ENCODE data around the gene RAB6B.

RAB6B gene

DNA sequence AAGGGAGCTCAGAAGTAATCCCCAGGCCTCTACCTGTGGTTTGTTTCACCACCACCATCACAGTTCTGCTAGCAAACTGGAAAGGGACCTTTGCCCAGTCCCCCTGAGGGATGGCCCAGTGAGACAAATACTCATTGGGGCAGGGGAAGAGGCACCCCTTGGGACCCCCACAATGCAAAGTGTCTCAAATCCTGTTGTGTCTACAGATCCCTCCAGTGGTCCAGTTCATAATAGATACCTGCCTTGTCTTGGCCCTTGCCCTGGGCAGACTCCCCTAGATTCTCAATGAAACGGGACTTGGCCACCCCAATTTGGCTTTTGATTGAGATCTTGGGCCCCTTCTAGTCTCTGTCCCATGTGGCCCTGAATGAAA lies 43.8 kb upstream of the RAB6B start:
- Histone ChIP-seq H3K4me1 (ENCODE audit: insufficient read depth, insufficient read length) (peaks cover 19% of the 10 kb centered on the region), H3K9ac (ENCODE audit: insufficient read length, low read depth) (no peak overlapping the region), H3K4me3 (ENCODE audit: insufficient read length, low read depth) (no peak overlapping the region), H3K9me3 (ENCODE audit: insufficient read depth, low read length) (no peaks in the 10 kb centered on the region), H3K27me3 (ENCODE audit: insufficient read depth, insufficient read length) (no peaks in the 10 kb centered on the region), H3K36me3 (ENCODE audit: insufficient read depth, insufficient read length, low read length) (no peaks in the 10 kb centered on the region)
- TF ChIP-seq ZNF274 (IDR thresholded peaks at IDR 0.05; ENCODE audit: low read depth, low read length): no peak
- no peak for DNase-seq (ENCODE audit: low read depth, low spot score)

DNA sequence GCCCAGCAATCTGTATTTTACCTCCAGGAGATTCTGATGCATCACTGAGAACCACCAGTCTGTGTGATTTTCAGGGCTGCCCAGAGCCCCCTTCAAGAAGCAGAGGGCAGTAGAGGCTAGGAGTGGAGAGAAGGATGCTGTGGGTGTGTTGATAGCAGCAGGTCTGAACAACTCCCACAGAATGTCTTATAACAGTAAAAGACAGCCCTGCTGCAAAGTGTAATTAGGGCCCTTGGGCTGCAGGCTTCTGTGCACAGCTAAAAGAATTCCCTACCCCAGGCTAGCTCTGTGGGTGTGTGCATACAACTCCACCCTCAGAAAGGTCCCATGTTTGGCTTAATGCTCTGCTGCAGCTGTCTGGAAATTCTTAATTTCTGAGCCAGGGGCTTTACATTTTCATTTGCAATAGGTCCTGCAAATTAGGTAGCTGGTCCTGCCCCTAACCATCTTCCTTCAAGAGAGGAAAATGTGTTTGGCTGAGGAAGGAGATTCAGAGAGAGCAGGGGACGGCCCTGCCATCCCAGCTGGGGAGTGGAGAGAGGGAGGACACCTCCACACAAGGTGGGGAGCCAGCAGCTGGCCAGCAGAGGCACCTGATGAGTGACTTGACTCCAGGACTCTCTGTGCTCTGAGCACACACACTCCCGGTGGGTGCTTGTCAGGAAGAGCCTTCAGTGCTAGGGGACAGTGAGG lies 43.2 kb upstream of the RAB6B start:
- H3K9me3 ChIP-seq (ENCODE audit: insufficient read depth, low read length): no peaks in the 10 kb centered on the region
- H3K27me3 ChIP-seq (ENCODE audit: insufficient read depth, insufficient read length): no peaks in the 10 kb centered on the region
- peaks cover 19% of the 10 kb centered on the region for H3K4me1 ChIP-seq (ENCODE audit: insufficient read depth, insufficient read length)
- H3K4me3 ChIP-seq (ENCODE audit: insufficient read length, low read depth): no peak overlapping the region
- TF ChIP-seq ZNF274 (IDR thresholded peaks at IDR 0.05; ENCODE audit: low read depth, low read length) (no peak), YY1 (IDR thresholded peaks at IDR 0.05; ENCODE audit: insufficient read depth, insufficient read length) (no peak), SUZ12 (IDR thresholded peaks at IDR 0.05; ENCODE audit: extremely low read depth, insufficient read depth, insufficient read length) (no peak)
- H3K9ac ChIP-seq (ENCODE audit: insufficient read length, low read depth): no peak overlapping the region
- no peaks in the 10 kb centered on the region for H3K36me3 ChIP-seq (ENCODE audit: insufficient read depth, insufficient read length, low read length)
- no peak for DNase-seq (ENCODE audit: low read depth, low spot score)

DNA sequence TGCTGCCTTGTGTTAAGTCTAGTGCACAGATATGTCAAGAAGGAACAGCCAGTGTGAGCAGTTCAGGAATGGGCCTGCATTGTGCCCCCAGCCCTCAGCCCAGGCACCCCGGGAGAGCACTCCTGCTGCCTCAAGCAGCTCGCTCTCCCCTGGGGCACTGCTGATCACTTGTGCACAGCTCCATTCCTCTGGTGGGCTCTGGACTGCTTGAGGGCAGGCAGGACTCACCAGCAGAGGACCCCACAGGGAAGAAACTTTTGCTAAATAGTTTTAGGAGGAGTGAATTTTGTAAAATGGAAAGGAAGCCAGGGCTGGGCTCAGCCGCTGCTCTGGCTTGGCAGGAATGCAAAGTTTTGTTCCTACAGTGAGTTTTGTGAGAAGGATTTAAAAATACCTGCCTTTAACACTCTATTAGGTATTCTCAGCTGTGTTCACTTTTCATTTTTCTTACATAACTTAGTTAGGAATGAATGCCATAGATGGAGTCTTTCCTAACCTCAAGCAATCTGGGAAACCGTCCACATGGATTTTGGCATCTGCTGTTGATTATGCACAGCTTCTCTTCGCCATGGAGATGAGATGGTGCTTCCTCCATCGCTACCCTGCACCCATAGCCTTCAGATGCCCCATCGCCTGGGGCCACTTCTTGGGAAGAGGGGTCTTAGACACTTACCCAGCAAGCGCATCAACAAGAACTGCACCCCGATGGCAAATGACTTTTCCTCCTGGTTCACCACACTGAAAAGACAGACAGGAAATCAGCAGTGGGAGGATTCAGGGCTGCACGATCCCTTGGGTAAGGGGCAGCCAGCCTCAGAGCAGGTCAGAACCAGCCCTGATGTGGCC lies 42.3 kb upstream of the RAB6B start:
- DNase-seq (ENCODE audit: low read depth, low spot score): no peak
- H3K4me3 ChIP-seq (ENCODE audit: insufficient read length, low read depth): no peak overlapping the region
- no peaks in the 10 kb centered on the region for H3K27me3 ChIP-seq (ENCODE audit: insufficient read depth, insufficient read length)
- H3K9ac ChIP-seq (ENCODE audit: insufficient read length, low read depth): no peak overlapping the region
- peaks cover 16% of the 10 kb centered on the region for H3K4me1 ChIP-seq (ENCODE audit: insufficient read depth, insufficient read length)
- no peaks in the 10 kb centered on the region for H3K36me3 ChIP-seq (ENCODE audit: insufficient read depth, insufficient read length, low read length)
- no peak for TF ChIP-seq SUZ12 (IDR thresholded peaks at IDR 0.05; ENCODE audit: extremely low read depth, insufficient read depth, insufficient read length)
- no peak for TF ChIP-seq ZNF274 (IDR thresholded peaks at IDR 0.05; ENCODE audit: low read depth, low read length)
- no peak for TF ChIP-seq YY1 (IDR thresholded peaks at IDR 0.05; ENCODE audit: insufficient read depth, insufficient read length)
- H3K9me3 ChIP-seq (ENCODE audit: insufficient read depth, low read length): no peaks in the 10 kb centered on the region

DNA sequence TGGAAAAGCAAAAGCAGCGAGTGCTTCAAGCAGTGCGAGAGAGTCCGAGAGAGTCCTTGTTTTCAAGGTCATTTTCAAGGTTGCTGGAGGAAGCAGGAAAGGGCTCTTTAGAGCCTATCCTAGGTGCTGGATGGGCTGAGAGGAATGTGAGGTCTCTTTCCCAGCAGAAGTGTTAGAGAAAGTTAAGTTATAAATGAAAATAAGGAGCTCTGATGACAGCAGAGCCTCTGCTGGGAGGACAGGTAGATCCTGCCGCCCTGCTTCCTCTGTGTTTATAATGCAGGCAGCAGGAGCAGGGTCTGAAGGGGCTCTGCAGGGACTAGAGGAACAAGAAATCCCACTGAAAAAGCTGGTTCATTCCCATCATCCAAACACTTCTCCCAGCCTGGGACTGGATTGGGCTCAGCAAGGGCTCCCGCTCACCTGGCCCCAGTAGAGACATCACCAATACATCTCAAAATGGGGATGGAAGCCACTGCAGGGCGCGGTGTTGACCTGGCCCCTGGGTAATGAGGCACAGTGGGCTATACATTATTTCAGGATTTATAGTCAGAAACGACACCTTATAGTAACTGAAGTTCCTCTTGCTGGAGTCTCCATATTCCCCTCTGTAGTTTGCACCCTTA lies 41.5 kb upstream of the RAB6B start:
- Histone ChIP-seq H3K36me3 (ENCODE audit: insufficient read depth, insufficient read length, low read length) (no peaks in the 10 kb centered on the region), H3K9ac (ENCODE audit: insufficient read length, low read depth) (no peak overlapping the region), H3K4me3 (ENCODE audit: insufficient read length, low read depth) (no peak overlapping the region), H3K4me1 (ENCODE audit: insufficient read depth, insufficient read length) (peaks cover 9% of the 10 kb centered on the region), H3K27me3 (ENCODE audit: insufficient read depth, insufficient read length) (no peaks in the 10 kb centered on the region), H3K9me3 (ENCODE audit: insufficient read depth, low read length) (no peaks in the 10 kb centered on the region)
- no peak for DNase-seq (ENCODE audit: low read depth, low spot score)
- TF ChIP-seq SUZ12 (IDR thresholded peaks at IDR 0.05; ENCODE audit: extremely low read depth, insufficient read depth, insufficient read length) (no peak), YY1 (IDR thresholded peaks at IDR 0.05; ENCODE audit: insufficient read depth, insufficient read length) (no peak), ZNF274 (IDR thresholded peaks at IDR 0.05; ENCODE audit: low read depth, low read length) (no peak)

DNA sequence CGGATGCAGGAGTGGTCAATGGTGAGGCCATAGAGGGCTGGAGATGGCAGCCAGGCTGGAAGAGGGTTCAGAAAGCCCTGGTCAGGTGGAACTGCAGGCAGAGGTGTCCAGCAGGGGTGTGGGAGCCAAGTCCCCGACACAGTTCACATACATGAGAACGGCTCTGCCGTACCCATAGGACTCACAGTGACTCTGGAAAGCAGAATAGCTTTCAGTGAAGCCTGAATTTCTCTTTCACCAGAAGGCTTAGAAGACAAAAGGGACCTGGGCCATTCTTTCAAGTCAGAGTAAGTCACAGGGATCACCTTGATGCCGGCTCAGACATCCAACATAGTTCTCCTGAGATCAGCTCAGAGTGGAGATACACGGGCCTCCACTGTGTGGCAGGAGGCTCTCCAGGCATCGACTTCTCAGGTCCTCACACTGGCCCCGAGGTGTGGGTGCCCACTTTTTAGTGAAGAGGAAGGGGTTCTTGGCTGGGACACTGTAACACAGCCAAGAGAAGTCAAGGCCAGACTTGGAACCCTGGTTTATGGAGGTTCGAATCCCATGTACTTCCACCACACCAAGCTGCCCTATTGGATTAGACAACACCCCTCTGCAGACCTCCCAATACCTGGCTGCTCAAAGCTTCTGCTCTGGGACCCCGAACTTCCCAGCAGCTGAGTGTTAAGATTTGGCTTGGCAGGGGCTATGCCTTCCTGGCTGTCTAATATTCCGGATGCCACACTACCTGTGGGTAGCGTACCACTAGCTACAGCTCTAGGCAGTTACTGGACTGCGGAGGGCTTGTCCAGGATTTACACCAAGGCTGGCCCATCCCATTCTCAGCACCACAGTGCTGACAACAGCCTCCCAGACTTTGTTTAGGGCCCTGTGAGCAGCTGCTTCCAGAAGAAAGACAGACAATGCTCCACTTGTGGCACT lies 40.4 kb upstream of the RAB6B start:
- Histone ChIP-seq H3K27me3 (ENCODE audit: insufficient read depth, insufficient read length) (no peaks in the 10 kb centered on the region), H3K4me1 (ENCODE audit: insufficient read depth, insufficient read length) (peaks cover 7% of the 10 kb centered on the region), H3K9ac (ENCODE audit: insufficient read length, low read depth) (no peak overlapping the region), H3K36me3 (ENCODE audit: insufficient read depth, insufficient read length, low read length) (no peaks in the 10 kb centered on the region), H3K9me3 (ENCODE audit: insufficient read depth, low read length) (no peaks in the 10 kb centered on the region), H3K4me3 (ENCODE audit: insufficient read length, low read depth) (no peak overlapping the region)
- TF ChIP-seq SUZ12 (IDR thresholded peaks at IDR 0.05; ENCODE audit: extremely low read depth, insufficient read depth, insufficient read length) (no peak), YY1 (IDR thresholded peaks at IDR 0.05; ENCODE audit: insufficient read depth, insufficient read length) (no peak), ZNF274 (IDR thresholded peaks at IDR 0.05; ENCODE audit: low read depth, low read length) (no peak)
- DNase-seq (ENCODE audit: low read depth, low spot score): no peak

DNA sequence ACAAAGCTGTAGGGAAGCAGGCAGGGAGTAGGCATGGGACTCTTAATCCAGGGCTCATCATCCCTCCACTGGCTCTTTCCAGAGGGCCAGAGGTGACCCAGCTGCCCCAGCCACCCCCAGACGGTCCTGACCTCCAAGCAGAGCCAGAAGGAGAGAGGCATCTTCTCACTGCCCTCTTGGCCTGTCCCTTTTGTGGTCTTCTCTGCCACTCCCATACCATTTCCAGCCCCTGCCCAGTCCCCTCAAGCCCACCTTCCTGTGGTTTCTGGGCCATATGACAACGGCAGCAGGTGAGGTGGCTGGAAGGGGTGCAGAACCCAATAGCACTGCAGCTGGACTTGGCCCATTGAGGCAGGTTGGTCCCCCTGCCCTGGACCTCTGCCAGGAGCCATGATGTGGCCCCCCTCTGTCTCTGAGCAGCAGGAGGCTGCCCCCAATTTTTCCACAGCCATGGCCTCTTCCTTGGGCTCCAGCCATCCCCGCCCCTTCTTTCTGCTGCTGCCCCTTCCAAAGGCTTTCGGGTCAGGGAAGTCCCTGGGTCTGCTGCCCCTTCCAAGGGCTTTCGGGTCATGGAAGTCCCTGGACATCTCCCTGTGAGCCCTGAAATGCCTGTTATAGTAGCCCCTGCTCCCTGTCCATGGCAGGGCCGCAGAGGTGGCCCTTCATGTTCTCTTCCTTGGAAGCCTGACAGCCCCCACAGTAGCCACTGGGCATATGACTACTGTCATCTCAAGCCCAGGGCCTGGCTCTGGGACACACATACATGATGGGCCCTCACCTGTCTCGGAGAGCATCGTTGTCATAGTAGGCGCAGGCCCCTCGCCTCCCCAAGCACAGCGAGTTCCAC lies 39.5 kb upstream of the RAB6B start:
- Histone ChIP-seq H3K4me1 (ENCODE audit: insufficient read depth, insufficient read length) (peaks cover 7% of the 10 kb centered on the region), H3K27me3 (ENCODE audit: insufficient read depth, insufficient read length) (no peaks in the 10 kb centered on the region), H3K9ac (ENCODE audit: insufficient read length, low read depth) (no peak overlapping the region), H3K9me3 (ENCODE audit: insufficient read depth, low read length) (no peaks in the 10 kb centered on the region), H3K4me3 (ENCODE audit: insufficient read length, low read depth) (no peak overlapping the region), H3K36me3 (ENCODE audit: insufficient read depth, insufficient read length, low read length) (no peaks in the 10 kb centered on the region)
- DNase-seq (ENCODE audit: low read depth, low spot score): no peak
- TF ChIP-seq ZNF274 (IDR thresholded peaks at IDR 0.05; ENCODE audit: low read depth, low read length): no peak
- TF ChIP-seq SUZ12 (IDR thresholded peaks at IDR 0.05; ENCODE audit: extremely low read depth, insufficient read depth, insufficient read length): no peak
- no peak for TF ChIP-seq YY1 (IDR thresholded peaks at IDR 0.05; ENCODE audit: insufficient read depth, insufficient read length)
